ENCODE data around the gene CCZ1.
"Not testable (repeated sequence)": the region's sequence is repeated elsewhere in the genome, so short reads cannot be mapped to it uniquely, and the experiment has no call there.

Gene CCZ1

DNA sequence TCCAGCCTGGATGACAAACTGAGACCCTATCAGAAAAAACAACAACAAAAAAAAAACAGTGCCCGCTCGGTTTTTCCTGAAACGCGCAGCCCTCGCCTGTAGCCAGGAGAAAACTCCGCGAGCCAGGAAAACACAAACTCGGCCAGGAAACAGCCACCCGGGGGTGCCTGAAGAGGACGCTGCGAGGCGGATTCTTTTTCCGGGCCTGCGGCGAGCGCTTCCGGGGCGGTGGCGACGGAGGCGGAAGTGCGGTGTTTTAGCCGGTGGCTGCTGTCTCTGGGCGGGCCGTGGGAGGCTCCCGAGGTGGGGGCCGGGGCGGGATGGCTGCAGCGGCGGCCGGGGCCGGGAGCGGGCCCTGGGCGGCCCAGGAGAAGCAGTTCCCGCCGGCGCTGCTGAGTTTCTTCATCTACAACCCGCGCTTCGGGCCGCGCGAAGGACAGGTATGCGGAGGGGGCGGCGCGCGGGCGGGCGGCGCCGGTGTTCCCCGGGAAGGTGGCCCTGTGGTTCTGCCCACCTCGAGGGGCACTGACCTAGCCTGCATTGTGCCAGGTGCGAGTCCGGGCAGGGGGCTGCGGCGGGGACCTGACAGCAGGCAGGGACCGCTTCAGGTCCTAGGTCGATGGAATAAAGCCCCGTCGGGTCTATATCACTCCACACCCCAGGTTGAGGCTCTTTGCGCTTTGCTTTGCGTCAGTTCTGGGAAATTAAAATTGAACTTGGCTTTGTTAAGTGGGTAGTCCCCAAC is at the start of gene CCZ1:
Gene CCZ1, plus strand, starts transcription at position 254 of the 745 bp plus-strand sequence. Its CDS starts 67 bp downstream, at position 321.
- DNase-seq, result not testable (repeated sequence)

DNA sequence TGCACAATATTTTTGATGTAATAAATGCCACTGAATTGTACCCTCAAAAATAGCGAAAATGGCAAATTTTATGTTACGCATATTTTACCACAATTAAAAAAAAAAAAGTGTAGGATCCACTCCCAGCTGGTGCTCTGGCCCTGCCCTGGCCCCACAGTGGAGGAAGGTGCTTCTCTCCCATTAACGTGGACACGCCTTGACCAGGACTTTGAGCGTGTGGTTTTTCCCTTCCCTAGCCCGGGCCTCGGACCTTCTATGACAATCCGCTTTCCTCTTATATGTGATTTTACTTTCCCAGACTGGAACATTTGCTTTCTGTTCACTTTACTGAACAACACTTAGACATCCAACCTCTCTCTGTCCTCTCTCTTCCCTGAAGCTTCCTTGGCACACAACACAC is 47.6 kb upstream of the CCZ1 start:
- no peak for DNase-seq

DNA sequence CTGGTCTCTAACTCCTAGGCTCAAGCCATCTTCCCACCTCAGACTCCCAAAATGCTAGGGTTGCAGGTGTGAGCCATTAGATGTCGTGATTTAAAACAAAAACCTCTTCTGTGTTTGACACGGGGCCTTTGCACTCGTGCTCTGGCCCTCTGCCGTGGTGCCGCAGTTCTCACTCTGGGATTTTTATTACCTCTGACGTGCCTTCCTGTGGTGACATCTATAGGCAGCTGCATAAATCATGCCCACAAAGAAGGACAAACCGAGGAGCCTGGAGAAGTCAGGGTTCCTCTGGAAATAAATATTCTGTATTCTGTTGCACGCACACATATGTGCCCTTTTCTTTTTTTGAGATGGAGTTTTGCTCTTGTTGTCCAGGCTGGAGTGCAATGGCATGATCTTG is 43.8 kb upstream of the CCZ1 start:
- no peak for DNase-seq

DNA sequence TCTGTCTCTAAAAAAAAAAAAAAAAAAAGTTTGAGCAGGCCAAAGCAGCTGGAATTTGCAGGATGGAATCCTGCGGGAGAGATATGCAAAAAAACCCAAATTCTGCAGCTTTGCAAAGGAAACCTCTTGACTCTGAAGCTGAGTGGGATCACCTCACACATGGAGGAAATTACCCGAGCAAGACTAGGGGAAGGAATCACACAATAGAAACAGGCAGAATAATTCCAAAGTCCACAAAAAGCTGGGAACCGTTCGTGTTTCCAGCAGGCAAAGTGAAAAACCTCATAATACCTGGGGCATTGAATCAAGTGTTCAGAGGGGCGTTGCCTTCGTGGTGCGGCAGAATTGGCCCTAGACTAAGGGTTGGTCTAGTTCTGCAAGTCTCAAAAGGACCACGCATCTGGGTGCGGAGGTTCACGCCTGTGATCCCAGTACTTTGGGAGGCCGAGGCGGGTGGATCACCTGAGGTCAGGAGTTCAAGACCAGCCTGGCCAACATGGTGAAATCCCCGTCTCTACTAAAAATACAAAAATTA is 41.4 kb upstream of the CCZ1 start:
- DNase-seq, result not testable (repeated sequence)

DNA sequence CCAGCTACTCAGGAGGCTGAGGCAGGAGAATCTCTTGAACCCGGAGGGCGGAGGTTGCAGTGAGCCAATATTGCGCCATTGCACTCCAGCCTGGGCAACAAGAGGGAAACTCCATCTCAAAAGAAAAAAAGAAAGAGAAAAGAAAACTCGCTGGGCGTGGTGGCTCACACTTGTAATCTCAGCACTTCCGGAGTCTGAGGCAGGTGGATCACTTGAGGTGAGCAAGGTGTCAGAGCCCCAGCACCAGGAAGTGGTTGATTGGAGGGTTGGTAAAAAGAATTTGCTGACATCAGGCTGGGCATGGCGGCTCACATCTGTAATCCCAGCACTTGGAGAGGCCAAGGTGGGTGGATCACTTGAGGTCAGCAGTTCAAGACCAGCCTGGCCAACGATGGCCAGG is 40.0 kb upstream of the CCZ1 start:
- DNase-seq, result not testable (repeated sequence)

DNA sequence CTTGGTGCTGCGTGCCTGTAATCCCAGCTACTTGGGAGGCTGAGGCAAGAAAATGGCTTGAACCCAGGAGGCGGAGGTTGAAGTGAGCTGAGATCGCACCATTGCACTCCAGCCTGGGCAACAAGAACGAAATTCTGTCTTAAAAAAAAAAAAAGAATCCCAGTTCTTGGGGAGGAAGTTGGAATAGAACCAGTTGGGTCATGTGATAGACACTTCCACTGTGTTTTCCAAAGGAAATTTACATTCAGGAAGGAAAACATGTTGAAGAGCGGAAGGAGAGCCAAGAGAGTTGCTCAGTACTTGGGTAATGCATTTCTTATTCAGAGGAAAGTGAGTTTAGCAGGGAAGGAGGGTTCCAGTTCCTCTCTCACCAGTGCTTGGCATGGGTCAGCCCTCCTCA is 37.3 kb upstream of the CCZ1 start:
- not testable (repeated sequence) for DNase-seq

DNA sequence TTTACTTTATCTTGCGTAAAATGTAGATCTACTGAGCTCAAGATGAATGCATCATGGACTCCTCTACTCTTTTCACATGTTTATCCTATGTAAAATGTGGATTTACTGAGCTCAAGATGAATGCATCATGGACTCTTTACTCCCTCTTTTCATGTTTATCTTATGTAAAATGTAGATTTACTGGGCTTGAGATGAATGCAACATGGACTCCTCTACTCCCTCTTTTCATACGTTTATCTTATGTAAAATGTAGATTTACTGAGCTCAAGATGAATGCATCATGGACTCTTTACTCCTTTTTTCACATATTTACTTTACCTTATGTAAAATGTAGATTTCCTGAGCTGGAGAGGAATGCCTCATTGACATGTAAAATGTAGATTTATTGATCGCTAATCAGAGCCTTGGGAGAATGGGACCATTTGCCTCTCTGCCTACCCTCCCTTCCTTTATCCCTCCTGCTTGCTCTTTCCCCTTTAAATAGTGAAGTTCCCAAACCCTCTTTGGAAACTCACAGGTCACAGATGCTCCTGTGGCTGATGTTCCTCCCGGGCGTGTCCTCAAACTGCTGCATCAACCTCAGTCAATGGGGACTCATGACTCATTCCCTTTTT is 35.7 kb upstream of the CCZ1 start:
- not testable (repeated sequence) for DNase-seq

DNA sequence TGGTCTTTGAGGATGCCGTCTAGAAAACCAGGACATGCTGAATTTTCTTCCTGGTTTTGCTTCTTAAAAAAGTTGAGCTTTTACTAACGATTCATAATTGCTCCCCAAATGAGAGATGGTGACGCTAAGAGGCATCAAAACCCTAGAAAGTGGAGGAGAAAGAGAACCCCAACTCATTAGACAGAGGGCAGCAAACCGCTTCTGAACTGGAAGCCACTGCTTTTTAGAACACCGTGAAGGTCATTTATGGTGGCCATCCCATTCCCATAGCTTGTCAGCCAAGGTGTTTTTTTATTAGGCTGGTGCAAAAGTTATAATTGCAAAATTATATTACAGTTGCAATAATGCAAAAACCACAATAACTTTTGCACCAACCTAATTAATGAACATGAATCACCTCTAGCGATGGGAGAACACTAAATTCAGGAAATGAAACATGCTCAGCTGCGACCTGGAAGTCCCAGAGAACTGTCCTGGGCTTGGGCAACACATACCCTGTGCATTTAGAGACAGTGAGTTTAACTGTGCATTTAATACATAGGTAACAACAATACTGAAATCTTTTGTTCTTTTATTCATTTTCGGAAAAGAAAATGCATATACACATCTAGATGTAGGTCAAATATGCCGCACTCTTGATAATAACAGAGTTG is 33.1 kb upstream of the CCZ1 start:
- DNase-seq, result not testable (repeated sequence)

DNA sequence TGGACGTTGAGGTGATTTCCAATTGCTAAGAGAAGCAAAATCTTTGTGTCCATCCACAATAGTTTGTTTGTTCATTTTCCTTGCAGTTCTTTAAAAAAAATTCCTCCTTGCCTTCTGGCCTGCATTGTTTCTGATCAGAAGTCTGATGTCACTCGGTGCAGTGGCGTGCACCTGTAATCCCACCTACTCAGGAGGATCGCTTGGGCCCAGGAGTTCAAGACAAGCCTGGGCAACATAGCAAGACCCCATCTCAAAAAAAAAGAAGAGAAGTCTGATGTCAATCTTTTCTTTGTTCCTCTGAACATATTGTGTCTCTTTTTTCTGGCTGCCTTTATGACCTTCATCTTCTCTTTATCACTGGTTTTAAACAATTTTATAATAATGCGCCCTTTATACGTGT is 31.5 kb upstream of the CCZ1 start:
- DNase-seq, result no peak

DNA sequence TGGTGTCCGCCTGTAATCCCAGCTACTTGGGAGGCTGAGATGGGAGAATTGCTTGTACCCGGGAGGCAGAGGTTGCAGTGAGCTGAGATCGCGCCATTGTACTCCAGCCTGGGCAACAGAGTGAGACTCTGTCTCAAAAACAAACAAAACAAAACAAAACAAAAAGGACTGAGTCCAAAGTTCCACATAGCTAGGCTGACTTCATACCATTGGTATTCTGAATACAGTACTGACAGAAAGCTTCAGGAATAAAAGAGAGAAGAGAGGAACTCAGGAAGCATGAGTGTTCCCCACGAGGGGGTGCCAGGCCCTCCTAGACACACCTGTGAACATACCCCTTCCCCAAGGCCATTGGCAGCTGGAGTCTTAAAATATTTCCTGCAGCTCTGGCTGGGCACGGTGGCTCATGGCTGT is 29.6 kb upstream of the CCZ1 start:
- not testable (repeated sequence) for DNase-seq

DNA sequence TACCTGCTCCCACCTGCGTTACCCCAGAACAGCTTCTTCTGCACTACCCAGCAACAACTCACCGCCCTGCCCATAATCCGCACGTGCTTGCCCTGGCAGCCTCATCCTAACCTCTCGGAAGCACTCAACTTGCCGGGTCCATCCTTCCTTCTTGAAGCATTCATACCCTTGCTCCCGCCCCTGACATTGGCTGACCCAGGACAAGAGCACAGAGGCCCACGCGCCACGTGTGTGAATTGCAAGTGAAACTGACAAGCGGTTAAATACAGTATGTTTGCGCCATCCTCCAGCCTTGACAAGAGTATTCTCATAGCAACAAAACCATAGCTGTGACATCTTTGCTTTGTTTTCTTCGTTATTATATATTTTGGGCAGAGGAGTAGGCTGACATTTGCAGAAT is 28.8 kb upstream of the CCZ1 start:
- DNase-seq, result no peak

DNA sequence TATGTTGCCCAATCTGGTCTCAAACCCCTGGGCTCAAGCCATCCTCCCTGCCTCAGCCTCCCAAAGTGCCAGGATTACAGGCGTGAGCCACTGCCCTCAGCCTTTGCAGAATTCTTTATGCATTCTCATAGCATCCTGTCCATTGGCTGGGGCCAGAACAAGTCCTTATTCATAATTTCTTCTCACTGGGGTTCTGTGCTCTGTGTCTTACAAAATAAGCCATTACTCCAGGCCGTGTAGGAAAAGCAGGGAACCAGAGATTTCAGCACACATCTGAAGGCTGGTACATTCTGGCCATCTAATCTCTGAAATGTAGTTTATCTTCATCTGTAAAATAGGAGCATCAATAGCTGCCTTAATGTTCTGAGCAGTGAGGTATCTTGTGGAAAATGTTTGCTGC is 28.2 kb upstream of the CCZ1 start:
- DNase-seq, result no peak

DNA sequence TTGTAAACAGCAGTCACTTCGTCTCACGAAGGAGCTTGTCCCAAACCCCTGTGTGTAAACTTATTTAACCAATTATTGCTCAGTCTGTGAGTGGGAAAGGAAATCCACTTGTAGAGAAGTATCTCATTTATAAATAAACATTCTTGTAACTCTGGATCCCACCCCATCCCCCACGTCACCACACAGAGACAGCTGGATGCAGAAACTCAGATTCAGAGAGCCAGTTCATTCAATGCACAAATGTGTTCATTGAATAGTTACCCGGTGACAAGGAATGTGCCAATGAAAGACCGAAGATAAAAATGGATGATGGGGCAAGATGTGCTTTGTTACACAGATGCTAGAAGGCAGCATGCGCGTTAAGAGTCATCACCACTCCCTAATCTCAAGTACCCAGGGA is 26.2 kb upstream of the CCZ1 start:
- peak; percentile 2 for DNase-seq

DNA sequence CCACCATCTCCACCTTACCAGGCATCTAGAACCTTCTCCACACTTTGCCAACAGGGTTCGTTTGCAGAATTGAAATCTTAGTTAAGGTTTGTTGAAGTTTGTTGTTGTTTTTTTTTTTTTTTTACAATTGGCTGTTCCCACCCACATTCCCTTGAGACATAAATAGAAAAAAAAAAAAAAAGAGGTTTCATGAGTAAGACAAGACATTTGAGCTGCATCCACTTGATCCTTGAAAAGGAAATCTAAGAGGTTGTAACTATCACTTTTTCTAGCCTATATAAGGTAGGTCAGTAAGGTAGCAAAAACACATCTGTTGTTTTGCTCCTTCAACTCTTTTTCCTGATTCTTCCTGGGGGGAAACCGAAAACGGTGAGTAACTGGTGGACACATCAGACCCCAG is 18.9 kb upstream of the CCZ1 start:
- DNase-seq, result not testable (repeated sequence)

DNA sequence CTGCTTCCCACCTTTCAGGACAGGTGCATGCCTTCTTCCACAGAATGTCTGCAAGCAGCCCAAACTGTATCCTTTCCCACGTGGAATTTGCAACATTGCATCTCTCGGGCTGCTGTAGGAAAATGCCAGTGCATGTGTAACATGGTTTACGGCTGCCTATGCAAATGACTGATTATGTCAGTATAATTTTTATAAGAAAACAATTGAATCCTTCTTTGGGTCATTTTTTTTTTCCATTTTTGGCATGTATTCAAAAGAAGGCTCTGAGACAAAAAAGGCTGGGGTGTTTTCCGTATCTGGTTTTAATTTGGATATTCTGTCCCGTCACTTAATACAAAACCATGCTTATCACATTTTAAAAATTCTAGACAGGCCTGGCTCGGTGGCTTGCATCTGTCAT is 18.4 kb upstream of the CCZ1 start:
- DNase-seq, result not testable (repeated sequence)

DNA sequence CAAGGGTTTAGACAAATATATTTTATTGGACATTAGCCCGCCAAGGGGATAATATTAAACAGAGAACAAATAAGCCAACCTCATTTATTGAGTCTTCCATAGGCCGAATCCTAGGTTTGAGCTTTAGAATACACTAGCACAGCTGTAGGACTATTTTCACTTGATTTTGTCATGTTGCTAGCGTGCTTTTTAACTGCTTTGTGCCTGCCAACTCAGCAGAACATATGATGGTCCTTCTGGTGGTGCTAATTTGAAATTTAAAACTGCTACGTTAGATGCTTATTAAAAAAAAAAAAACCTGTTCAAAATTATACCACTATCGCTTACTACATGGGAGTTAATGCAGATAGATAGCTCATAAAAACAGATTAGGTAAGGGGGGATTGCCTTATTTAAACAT is 14.1 kb upstream of the CCZ1 start:
- DNase-seq, result not testable (repeated sequence)

DNA sequence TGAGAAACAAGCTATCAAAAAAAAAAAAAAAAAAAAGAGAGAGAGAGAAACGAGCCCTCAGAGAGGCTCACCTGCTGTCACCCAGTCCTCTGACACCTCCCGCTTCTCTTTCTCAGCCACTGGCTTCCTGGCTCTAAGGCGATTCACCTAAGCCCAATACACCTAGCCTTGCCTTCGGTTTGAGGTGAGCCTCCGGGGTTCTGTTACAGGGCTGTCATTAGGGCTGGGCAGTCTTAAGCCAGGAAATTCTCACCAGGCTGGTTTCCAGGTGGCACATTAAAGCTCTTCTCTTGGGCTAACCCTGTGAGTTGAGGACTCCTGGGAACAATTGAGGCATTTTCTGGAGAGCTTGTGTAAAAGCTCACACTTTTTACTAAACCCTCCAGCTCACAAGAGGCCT is 10.5 kb upstream of the CCZ1 start:
- not testable (repeated sequence) for DNase-seq

DNA sequence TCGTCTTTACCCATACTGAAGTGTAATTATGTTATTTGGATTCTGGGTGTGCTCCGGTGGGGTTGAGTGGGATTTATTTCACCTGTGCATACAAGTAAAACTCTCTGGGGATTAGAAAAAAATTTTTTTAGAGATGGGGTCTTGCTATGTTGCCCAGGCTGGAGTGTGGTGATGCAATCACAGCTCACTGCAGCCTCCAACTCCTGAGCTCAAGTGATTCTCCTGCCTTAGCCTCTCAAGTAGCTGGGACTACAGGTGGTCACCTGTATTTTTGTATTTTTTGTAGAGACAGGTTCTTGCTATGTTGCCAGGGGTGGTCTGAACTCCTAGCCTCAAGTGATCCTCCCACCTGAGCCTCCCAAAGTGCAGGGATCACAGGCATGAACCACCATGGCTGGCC is 8.3 kb upstream of the CCZ1 start:
- DNase-seq, result not testable (repeated sequence)

DNA sequence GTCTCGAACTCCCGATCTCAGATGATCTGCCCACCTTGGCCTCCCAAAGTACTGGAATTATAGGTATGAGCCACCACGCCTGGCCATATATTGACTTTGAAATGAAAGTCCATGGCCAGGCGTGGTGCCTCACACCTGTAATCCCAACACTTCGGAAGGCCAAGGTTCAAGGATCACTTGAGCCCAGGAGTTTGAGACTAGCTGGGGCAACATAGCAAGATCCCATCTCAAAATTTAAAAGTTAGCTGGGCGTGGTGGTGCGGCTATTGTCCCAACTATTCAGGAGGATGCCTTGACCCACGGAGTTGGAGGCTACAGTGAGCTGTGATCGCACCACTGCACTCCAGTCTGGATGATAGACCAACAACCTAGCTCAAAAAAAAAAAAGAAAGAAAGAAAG is 6.0 kb upstream of the CCZ1 start:
- DNase-seq, result no peak

DNA sequence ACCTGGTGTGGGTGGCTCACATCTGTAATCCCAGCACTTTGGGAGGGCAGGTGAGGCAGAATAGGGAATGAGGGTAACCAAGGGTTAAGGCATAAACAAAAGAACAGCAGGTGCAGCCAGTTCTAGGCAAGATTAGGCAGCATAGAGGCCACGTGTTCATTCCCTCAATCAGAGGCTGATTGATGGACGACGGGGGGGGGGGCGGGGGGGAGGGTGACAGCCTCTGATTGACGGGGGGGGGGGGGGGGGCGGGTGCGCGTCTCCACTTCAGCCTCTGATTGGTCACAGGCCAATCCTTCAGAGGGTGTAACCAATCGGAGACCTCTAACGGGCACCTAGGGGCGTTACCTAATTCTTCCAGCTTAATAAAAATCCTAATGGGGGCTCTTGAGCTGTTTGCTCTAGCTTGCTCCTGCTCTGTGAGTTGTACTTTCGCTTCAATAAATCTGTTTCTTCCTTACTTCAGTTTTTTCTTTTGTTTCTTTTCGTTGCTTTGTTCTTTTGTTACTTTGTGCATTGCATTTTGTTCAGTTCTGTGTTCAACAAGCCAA is 1.1 kb upstream of the CCZ1 start:
- not testable (repeated sequence) for DNase-seq

DNA sequence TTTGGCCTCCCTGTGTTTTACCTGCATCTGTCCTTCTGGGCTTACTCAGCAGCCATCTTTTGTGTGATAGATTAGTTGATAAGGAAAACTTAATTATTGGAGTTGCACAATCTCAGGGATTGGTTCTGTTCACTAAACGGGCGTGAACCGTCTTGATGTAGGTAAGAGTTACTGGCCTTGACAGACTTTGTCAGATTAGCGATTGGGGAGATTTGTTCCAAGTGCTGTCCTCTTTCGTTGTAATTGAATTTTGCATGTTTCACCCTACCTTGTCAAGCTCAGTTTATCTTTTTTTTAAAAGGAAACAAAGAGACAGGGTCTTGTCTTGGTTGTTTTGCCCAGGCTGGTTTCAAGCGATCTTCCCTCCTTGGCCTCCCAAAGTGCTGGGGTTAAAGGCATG is 4.5 kb downstream of the CCZ1 start:
- not testable (repeated sequence) for DNase-seq

DNA sequence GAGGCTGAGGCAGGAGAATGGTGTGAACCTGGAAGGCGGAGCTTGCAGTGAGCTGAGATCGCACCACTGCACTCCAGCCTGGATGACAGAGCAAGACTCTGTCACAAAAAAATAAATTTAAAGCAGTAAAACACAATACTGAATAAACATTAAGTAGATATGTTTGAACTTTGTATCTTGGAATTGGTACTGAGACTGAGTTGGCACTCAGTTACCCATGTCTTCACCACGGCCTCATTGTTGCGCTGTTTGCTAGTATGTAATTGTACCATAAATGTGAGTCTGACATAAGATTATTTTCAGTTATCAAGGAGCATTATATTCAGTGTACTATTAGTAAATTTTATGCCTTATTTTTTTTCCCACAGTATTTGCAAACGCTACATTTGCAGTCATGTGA is 6.2 kb downstream of the CCZ1 start:
- DNase-seq, result not testable (repeated sequence)

DNA sequence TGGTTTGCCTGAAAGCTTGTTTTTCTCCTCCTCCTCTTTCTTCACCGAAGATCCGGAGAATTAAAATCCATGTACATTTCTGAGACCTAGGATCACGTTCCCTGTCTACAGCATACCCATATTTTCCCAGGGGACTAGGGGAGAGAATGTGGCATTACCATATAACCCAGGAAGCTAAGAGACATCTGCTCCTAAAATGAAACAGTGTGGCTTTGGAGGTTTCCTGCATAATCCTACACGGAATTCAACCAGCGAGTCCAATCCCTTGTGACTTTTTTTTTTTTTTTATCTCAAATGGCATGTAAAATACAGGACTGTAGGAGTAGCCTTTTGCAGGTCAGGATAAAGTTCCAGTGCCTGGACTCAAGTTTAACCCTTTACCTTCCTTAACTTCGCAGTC is 10.3 kb downstream of the CCZ1 start:
- not testable (repeated sequence) for DNase-seq

DNA sequence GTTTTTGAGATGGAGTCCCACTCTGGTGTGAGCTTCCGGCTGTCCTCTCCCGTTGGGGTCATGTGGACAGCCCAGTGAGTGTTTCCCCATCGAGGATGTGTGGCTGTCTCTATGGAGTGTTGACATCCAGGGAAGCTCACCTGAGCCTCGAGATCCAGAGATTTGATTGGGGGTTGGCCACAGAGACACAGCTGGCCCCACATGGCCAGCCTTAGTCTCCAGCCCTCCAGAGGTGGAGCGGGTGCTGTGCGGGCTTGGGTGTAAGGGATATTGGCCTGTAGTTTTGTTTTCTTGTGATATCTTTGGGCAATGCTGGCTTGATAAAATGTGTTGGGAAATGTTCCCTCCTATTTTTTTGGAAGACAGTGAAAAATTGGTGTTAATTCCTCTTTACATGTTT is 18.0 kb downstream of the CCZ1 start:
- not testable (repeated sequence) for DNase-seq
